GM12878 (cell line): ENCODE data around the gene MLN.

Experiments used
- BHLHE40 ChIP-seq, 2 experiments: fragments of 450-650 bp in 1 of 2; IDR thresholded peaks; 2 replicates each; pipeline ENCODE4 v1.6.1; 2011 to 2017; ENCODE audit warnings: low read depth in 2 of 2, borderline replicate concordance in 1 of 2, improper control_type of control experiment in 1 of 2, low read length in 1 of 2, mild to moderate bottlenecking in 1 of 2
- CTCF ChIP-seq, 3 experiments: IDR thresholded peaks in 2 of 3; conservative IDR thresholded peaks in 1 of 3; 2 replicates each; pipeline ENCODE4 v1.5.1; 2011; ENCODE audit warnings: low read depth in 3 of 3, low read length in 3 of 3, mild to moderate bottlenecking in 3 of 3, control low read depth in 2 of 3, moderate library complexity in 2 of 3, inconsistent platforms in 1 of 3, mixed read lengths in 1 of 3; ENCODE audit not compliant: control insufficient read depth in 2 of 3, insufficient read depth in 1 of 3; ENCODE audit errors: extremely low read depth in 1 of 3
- ESRRA ChIP-seq: IDR thresholded peaks from 2 replicates; pipeline ENCODE4 v1.6.1; 2012; ENCODE audit warnings: mild to moderate bottlenecking, low read length, improper control_type of control experiment
- IRF3 ChIP-seq: fragments of 450-650 bp; IDR thresholded peaks from 2 replicates; pipeline ENCODE4 v1.6.1; 2014; ENCODE audit warnings: mild to moderate bottlenecking
- MTA2 ChIP-seq: fragments of 450-650 bp; IDR thresholded peaks from 2 replicates; pipeline ENCODE4 v1.6.1; 2016; ENCODE audit warnings: low read depth, mild to moderate bottlenecking, moderate library complexity
- POLR2A ChIP-seq: IDR thresholded peaks from 2 replicates; pipeline ENCODE4 v1.6.1; 2011; ENCODE audit warnings: low read depth, mild to moderate bottlenecking, low read length
- POLR2AphosphoS5 ChIP-seq: IDR thresholded peaks from 2 replicates; pipeline ENCODE4 v1.6.1; 2011; ENCODE audit warnings: mild to moderate bottlenecking, low read length, inconsistent platforms
- YY1 ChIP-seq: IDR thresholded peaks from 2 replicates; pipeline ENCODE4 v1.6.1; 2011; ENCODE audit warnings: low read depth, mild to moderate bottlenecking, low read length
- ZNF217 ChIP-seq: fragments of 450-650 bp; IDR thresholded peaks from 2 replicates; pipeline ENCODE4 v1.6.1; 2017; ENCODE audit warnings: antibody characterized with exemption, mild to moderate bottlenecking
- ZNF274 ChIP-seq: IDR thresholded peaks from one replicate; pipeline ENCODE4 v1.8.0; 2011; ENCODE audit not compliant: insufficient read length, insufficient read depth

- TF ChIP-seq CTCF (IDR thresholded peaks at IDR 0.05 in 2 of 3, conservative IDR thresholded peaks at IDR 0.05 in 1 of 3; ENCODE audit: control insufficient read depth in 2 of 3, extremely low read depth in 1 of 3, insufficient read depth in 1 of 3, low read depth in 3 of 3, low read length in 3 of 3) (no peak), IRF3 (no peak), ESRRA (no peak), YY1 (no peak), ZNF217 (no peak), MTA2 (no peak), ZNF274 (no peak), POLR2AphosphoS5 (no peak), BHLHE40 (IDR thresholded peaks at IDR 0.05; ENCODE audit: borderline replicate concordance in 1 of 2, low read depth in 2 of 2, low read length in 1 of 2) (no peak), POLR2A (0 out of 2 replicates have a peak, but pooled peaks have one; percentile 0)
These were observed 31.5 kb downstream of the MLN start for GRCh38 chr6:33772082-33772830.
